Esophagus squamous epithelium (tissue), 5 donors: ENCODE measurements around the gene GP1BB. TPM values are rescaled to one million over a fixed set of nuclear protein-coding genes. Genes with fewer than 3 reads are reported as not detected.
A peak's percentile ranks its signal among the peaks of the same experiment; 100 is the strongest.

Experiments
- DNase-seq: peaks from one replicate; lab custom pipeline; 2025; lab: John Stamatoyannopoulos, UW
- H3K27ac ChIP-seq, 4 donors: fragments of 200-600 bp; sonication (generic); one replicate each; pipeline ENCODE4 v1.5.1; 2016 to 2019; ENCODE audit warnings: mild to moderate bottlenecking in 1 of 4
- H3K27me3 ChIP-seq, 4 donors: fragments of 200-600 bp; sonication (generic); 1 replicate in 3 of 4; 2 replicates in 1 of 4; pipeline versions ENCODE4 v1.5.1 to v1.6.0; 2017 to 2021; ENCODE audit warnings: antibody characterized with exemption in 1 of 4
- H3K36me3 ChIP-seq, 3 donors: fragments of 200-600 bp; sonication (generic); one replicate each; pipeline ENCODE4 v1.5.1; 2016 to 2019
- H3K4me1 ChIP-seq, 3 donors: fragments of 200-600 bp; sonication (generic); one replicate each; pipeline ENCODE4 v1.5.1; 2017 to 2019
- H3K4me3 ChIP-seq, 4 donors: fragments of 200-600 bp; sonication (generic); 1 replicate in 3 of 4; 2 replicates in 1 of 4; pipeline ENCODE4 v1.5.1; 2016 to 2019; ENCODE audit warnings: mild to moderate bottlenecking in 2 of 4, moderate library complexity in 1 of 4
- H3K9me3 ChIP-seq, 3 donors: fragments of 200-600 bp; sonication (generic); one replicate each; pipeline ENCODE4 v1.5.1; 2016 to 2019
- CTCF ChIP-seq, 6 experiments: fragments of 450-650 bp in 4 of 6; fragments of 200-600 bp in 2 of 6; sonication (generic) in 2 of 6; IDR thresholded peaks; one replicate each; pipeline ENCODE4 v1.5.1; 2016 to 2019; ENCODE audit warnings: antibody characterized with exemption in 6 of 6, mild to moderate bottlenecking in 4 of 6, moderate library complexity in 4 of 6
- POLR2A ChIP-seq, 4 donors: fragments of 450-650 bp; IDR thresholded peaks; one replicate each; pipeline ENCODE4 v1.6.1; 2017; ENCODE audit warnings: antibody characterized with exemption in 4 of 4, mild to moderate bottlenecking in 4 of 4, moderate library complexity in 3 of 4
- WGBS, 2 donors: methylation state at CpG; one replicate each; pipeline ENCODE4 v1.1.5; 2018; 5-methylcytosine and 5-hydroxymethylcytosine counted together
- intact Hi-C: fragments of 100-400 bp; cut with DNase I; formaldehyde crosslinking; loops from one replicate; pipeline ENCODE4 v1.15.0; 2022
- total RNA-seq, 4 donors: library from RNA; depleted of rRNA; stranded (reverse); fragments of >200 nt; gene quantifications; one replicate each; pipeline ENCODE4 v1.1.0, GENCODE V29; 2016
- donor health status: DM: yes; HTN: yes; CAD: no.

The GP1BB gene
- total RNA-seq, 4 donors from 2014 or later = 4.8 to 40.0 (median 9.7) TPM

- intact Hi-C loops = no loop called here
- H3K9me3 ChIP-seq = no peaks in the 10 kb centered on the region
- TF ChIP-seq POLR2A (IDR thresholded peaks at IDR 0.05) (no peak), CTCF (IDR thresholded peaks at IDR 0.05) (no peak)
- WGBS, 2 donors = 55 to 70% methylated on average over 2 to 4 of the region's 15 CpGs
- no peaks in the 10 kb centered on the region for H3K36me3 ChIP-seq
- peak overlapping the region in 3 of 4 donors; percentile 69 to 81 (median 77) for H3K27ac ChIP-seq
- peaks cover 22 to 62% (median 29%) of the 10 kb centered on the region in 3 donors for H3K4me1 ChIP-seq
- DNase-seq = no peak
- H3K4me3 ChIP-seq = peak overlapping the region in 1 of 4 donors; percentile 41
- H3K27me3 ChIP-seq = peaks cover 0 to 20% (median 0%) of the 10 kb centered on the region in 4 donors
Measured at GRCh38 chr22:19689408-19689807, 33.9 kb upstream of the GP1BB start.

DNA sequence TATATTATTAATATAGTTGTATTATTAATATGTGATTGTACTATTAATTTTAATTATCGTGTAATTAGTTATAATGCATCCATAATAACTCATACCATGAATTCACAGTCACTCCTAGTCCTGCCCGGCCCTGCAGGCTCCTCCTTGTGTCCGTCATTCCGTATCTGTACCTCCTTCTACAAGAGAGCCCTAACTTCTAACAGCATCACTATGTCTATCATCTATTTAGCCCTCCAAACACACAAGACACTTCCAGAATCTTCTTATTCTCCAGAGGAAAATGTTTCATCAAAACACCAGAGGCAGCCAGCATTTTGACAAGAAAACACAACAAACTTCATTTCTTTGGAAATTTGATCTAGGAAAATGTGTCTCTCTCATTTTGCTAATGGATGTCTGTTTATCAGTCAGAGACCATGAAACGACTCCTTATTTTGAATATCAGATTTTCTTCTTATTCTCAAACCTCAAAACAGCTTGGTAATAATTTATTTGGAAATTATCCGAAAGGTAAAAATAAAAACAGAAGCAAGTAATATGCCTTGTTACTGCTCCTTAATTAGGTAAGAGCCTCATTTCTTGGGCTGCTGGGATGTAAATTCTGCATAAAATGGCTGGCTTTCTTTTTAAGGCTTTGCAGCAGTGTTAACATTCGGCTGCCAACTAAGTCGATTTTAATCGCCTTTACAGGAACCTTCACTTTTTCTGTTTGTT, 32.2 kb upstream of the GP1BB start:
- Histone ChIP-seq H3K4me1 (peaks cover 22 to 62% (median 29%) of the 10 kb centered on the region in 3 donors), H3K27me3 (peaks cover 0 to 20% (median 0%) of the 10 kb centered on the region in 4 donors), H3K9me3 (no peaks in the 10 kb centered on the region), H3K27ac (peak overlapping the region; percentile 61 to 81 (median 70)), H3K4me3 (peak overlapping the region in 3 of 4 donors; percentile 2 to 45 (median 15)), H3K36me3 (no peaks in the 10 kb centered on the region)
- 43 to 48% methylated on average over 9 of the region's 9 CpGs for WGBS, 2 donors
- intact Hi-C loops = no loop called here
- DNase-seq = no peak
- no peak for TF ChIP-seq CTCF (IDR thresholded peaks at IDR 0.05)
- no peak for TF ChIP-seq POLR2A (IDR thresholded peaks at IDR 0.05)

- TF ChIP-seq CTCF (IDR thresholded peaks at IDR 0.05) (no peak), POLR2A (IDR thresholded peaks at IDR 0.05) (no peak)
Measured at GRCh38 chr22:19691721-19692341, 31.5 kb upstream of the GP1BB start.

DNA sequence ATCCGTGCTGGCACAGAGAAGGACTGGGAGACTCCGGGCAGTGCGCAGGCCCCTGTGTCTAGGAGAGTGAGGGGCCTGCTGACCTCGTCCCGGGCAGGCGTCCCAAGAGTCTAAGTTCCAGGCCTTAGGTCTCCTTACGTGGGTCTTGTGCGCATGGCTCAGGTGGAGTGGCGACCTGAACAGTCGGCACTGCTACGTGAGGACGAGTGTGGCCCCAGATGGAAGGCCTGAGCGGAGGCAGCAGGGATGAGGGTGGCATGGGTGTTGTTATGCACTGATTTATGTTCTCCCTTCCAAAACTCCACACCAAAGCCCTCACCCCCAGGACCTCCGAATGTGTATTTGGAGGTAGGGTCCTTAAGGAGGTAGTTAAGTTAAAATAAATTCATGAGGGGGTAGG, 29.8 kb upstream of the GP1BB start:
- Histone ChIP-seq H3K4me3 (no peak overlapping the region), H3K27me3 (peaks cover 0 to 9% (median 0%) of the 10 kb centered on the region in 4 donors), H3K4me1 (peaks cover 8 to 45% (median 15%) of the 10 kb centered on the region in 3 donors), H3K36me3 (no peaks in the 10 kb centered on the region), H3K9me3 (no peaks in the 10 kb centered on the region), H3K27ac (no peak overlapping the region)
- intact Hi-C loops = no loop called here
- 91 to 95% methylated on average over 10 to 12 of the region's 14 CpGs for WGBS, 2 donors
- no peak for TF ChIP-seq CTCF (IDR thresholded peaks at IDR 0.05)
- no peak for TF ChIP-seq POLR2A (IDR thresholded peaks at IDR 0.05)
- DNase-seq = no peak

More at GRCh38 chr22:19691721-19692341, 31.5 kb upstream of the GP1BB start:
- H3K4me1 ChIP-seq = peaks cover 22 to 62% (median 29%) of the 10 kb centered on the region in 3 donors
- H3K4me3 ChIP-seq = peak overlapping the region in 3 of 4 donors; percentile 2 to 45 (median 15)
- peaks cover 0 to 20% (median 0%) of the 10 kb centered on the region in 4 donors for H3K27me3 ChIP-seq
- intact Hi-C loops = no loop called here
- no peaks in the 10 kb centered on the region for H3K36me3 ChIP-seq
- no peak for DNase-seq
- WGBS, 2 donors = 23 to 25% methylated on average over 11 to 15 of the region's 19 CpGs
- H3K27ac ChIP-seq = peak overlapping the region; percentile 61 to 81 (median 70)
- no peaks in the 10 kb centered on the region for H3K9me3 ChIP-seq
